ENCODE measurements around the gene ZDHHC7. TPM values are rescaled to one million over a fixed set of nuclear protein-coding genes. Genes with fewer than 3 reads are reported as not detected.

Gene ZDHHC7
- polyA plus RNA-seq, 2 of the 4 experiments (the other 2 are of a cell fraction) = 42.3 to 58.0 TPM

GRCh38 chr16:85025781-85026653, 14.7 kb upstream of the ZDHHC7 start:
- ChIA-PET CTCF (interaction anchor here (0.6 to 2.9 kb wide), 8 partner anchors 10 to 294 kb away, joined by 3 to 19 read pairs (median 4); no protein-coding TSS in a partner anchor), POLR2A (interaction anchor here (0.5 to 1.6 kb wide), 2 partner anchors 15 to 24 kb away, joined by 3 to 16 read pairs; partner anchors contain the start of gene ZDHHC7)
- FAIRE-seq (no peak), ATAC-seq (no peak), DNase-seq (ENCODE audit: low read depth in 1 of 2, low spot score in 1 of 2) (no peak)
- no peak overlapping the region; the same call in 2 of the 3 replicates for H3K4me3 ChIP-seq
- TF ChIP-seq BCL3 (IDR thresholded peaks at IDR 0.05) (no peak), NPAS2 (CRISPR knock-in tag; IDR thresholded peaks at IDR 0.05; ENCODE audit: borderline replicate concordance) (no peak), FOSL2 (IDR thresholded peaks at IDR 0.05) (no peak), FOSL2 (CRISPR knock-in tag; IDR thresholded peaks at IDR 0.05) (no peak), EHMT2 (IDR thresholded peaks at IDR 0.05; ENCODE audit: low read depth) (no peak), BHLHE40 (IDR thresholded peaks at IDR 0.05; ENCODE audit: low read depth, low read length) (no peak), RARB (CRISPR knock-in tag; IDR thresholded peaks at IDR 0.05) (no peak), CTCF (IDR thresholded peaks at IDR 0.05) (no peak)
- peaks cover 31% of the 10 kb centered on the region for H3K4me1 ChIP-seq
- 76% methylated on average over 8 of the region's 8 CpGs for WGBS (ENCODE audit: missing lambda C conversion rate)
- H3K27ac ChIP-seq = 0 out of 6 replicates have a peak overlapping the region, but pooled peaks of 1 of the 2 experiments have one; percentile 3
- H3K9me3 ChIP-seq = no peaks in the 10 kb centered on the region
- H3K4me2 ChIP-seq = peak overlapping the region; percentile 78

- TF ChIP-seq RNF2 (IDR thresholded peaks at IDR 0.05; ENCODE audit: borderline replicate concordance, low read depth) (no peak), REST (IDR thresholded peaks at IDR 0.05) (no peak), PHF8 (IDR thresholded peaks at IDR 0.05; ENCODE audit: borderline replicate concordance, low read depth) (no peak), NPAS2 (CRISPR knock-in tag; IDR thresholded peaks at IDR 0.05; ENCODE audit: borderline replicate concordance) (no peak), BHLHE40 (IDR thresholded peaks at IDR 0.05; ENCODE audit: low read depth, low read length) (no peak), E2F6 (IDR thresholded peaks at IDR 0.05; ENCODE audit: borderline replicate concordance, low read depth) (no peak)
- ATAC-seq (no peak; a peak in 1 of 6 replicates), FAIRE-seq (no peak), DNase-seq (ENCODE audit: low read depth in 1 of 2, low spot score in 1 of 2) (no peak)
- Histone ChIP-seq H3K27ac (no peak overlapping the region), H3K4me3 (no peak overlapping the region), H3K4me2 (no peak overlapping the region), H3K4me1 (no peaks in the 10 kb centered on the region), H3K9me3 (no peaks in the 10 kb centered on the region)
- WGBS (ENCODE audit: missing lambda C conversion rate) = 71% methylated on average over 9 of the region's 9 CpGs
- CTCF ChIA-PET = interaction anchor here (1.7 to 2.3 kb wide), 2 partner anchors 49 to 67 kb away, joined by 5 to 9 read pairs; no protein-coding TSS in a partner anchor
- POLR2A ChIA-PET = no interaction called here
Measured at GRCh38 chr16:85019659-85020245, 8.4 kb upstream of the ZDHHC7 start.
